NCI-H2081 (cell line): ENCODE measurements around the gene SMIM7.
"Not testable (repeated sequence)": the region's sequence is repeated elsewhere in the genome, so short reads cannot be mapped to it uniquely, and the experiment has no call there.

Experiments
- DNase-seq, 2 experiments: peaks; one replicate each; lab custom pipeline; 2025; lab: John Stamatoyannopoulos, UW

Gene SMIM7

DNA sequence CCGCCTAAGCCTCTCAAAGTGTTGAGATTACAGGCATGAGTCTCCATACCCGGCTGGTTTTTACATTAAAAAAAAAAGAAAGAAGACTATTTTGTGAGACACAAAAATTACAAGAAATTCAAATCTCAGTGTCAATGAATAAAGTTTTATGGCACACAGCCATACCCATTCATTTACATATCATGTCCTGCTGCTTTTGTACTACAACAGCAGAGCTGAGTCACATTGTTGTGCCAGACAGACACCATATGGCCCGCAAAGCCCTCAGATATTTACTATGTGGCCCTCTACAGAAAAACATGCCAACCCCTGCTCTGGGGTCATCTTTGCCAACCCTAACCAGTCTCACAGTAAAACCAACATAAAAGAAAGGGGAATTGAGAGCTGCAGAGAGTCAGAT, 5.3 kb downstream of the SMIM7 start:
- DNase-seq = no peak

DNA sequence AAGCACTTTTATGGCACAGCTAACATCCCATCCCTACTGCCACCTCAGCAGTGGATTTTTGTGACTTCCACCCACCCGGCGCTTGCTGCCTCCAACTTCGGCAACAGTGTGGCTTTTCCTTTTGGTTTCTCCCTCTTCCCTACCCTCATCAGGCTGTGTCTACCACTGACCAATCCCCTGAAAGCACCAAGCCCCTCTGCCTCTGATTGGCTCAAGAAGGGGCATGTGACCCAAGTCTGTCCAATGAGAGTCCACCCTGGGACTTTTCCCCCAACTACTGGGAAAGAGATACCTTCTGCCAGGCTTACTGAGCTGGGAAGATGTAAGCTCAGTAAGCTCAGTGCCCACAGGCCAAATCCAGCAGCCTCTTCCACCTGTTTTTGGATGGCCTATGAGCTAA, 5.8 kb downstream of the SMIM7 start:
- DNase-seq = no peak

DNA sequence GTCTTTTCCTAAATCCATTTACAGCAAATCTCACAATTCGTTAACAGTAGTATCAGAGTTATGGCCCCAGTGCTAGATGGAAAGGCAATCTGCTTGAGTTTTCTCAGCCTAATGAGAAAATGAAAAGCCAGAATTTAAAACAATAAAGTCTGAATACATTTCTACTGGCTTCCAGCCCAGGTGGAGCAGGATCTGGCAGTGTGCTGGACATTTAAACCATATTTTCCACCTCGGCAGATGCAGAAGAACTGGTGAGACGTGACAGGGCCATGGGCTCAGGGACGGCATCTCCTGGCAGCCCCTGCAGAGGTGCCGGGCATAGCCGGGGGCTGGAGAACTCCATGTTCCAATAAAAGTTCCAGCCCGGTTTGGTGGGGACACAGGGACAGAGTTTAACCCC, 7.1 kb downstream of the SMIM7 start:
- no peak for DNase-seq

DNA sequence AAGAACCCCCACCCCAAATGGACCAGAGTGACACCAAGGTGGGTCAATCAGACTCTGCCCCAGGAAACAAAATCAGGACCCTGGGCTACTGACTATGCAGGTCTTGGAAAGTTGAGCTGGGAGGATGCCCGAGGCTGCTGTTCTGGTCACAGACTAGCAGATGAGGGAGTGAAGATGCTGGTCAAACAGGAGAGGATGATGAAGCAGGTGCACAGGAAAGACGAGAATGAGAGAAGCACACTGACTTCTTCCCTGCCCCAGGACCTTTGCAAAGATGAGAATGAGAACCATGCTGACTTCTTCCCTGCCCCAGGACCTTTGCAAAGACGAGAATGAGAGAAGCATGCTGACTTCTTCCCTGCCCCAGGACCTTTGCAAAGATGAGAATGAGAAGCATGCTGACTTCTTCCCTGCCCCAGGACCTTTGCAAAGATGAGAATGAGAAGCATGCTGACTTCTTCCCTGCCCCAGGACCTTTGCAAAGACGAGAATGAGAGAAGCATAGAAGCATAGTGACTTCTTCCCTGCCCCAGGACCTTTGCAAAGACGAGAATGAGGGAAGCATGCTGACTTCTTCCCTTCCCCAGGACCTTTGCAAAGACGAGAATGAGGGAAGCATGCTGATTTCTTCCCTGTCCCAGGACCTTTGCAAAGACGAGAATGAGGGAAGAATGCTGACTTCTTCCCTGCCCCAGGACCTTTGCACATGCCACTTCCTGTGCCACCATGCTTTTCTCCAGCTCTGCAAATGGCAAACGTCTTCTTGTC, 8.3 kb downstream of the SMIM7 start:
- not testable (repeated sequence) for DNase-seq

DNA sequence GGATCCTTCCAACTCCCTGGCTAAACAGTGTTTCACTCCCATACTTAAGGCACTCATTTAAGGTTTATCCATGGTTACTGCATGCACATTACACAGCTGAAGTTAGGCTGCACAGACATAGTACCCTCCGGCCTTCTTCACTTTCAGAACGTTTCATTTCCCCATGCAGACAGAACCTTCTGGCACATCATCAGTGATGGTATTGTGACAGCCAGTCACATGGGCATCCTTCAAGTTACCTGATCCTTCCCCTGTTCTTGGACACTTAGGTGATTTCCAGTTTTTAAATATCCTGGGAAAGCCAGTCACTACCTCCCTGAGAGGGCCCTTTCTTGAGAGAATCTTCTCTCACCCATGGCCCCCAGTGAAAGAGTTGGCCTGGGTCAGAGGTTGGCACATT, 9.1 kb downstream of the SMIM7 start:
- DNase-seq = no peak

DNA sequence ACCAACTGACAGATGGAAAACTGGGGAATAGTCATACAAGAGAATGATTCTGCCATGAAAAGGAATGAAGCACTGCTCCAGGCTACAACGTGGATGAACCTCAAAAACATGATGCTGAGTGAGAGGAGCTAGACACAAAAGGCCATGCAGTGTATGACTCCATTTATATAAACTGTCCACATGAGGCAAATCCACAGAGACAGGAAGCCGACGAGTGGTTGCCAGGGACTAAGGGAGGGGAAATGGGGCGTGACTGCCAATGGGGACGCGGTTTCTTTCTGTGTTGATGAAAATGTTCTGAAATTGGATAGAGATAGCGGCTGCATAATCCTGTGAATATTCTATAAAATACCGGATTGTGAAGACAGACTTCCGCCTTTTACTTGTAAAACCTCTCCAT, 10.2 kb downstream of the SMIM7 start:
- DNase-seq = peak; percentile 15 to 60

DNA sequence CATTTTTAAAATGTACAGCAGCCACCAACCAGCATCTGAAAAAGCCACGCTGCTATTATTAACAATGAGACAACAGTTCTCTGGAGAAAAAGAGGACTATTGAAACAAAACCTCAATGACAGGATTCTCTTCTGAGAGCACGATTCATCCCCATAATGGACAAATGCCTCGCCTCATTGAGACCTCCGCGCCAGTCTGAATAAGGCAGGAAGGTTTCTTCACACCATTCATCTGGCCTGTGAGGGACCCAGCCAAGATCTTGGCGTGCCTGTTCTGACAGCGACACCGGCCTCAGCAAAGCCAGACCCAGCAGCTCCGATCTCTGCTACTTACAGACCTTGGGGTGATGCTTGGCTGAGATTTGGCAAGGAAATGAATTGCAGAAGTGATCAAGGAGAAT, 14.8 kb downstream of the SMIM7 start:
- DNase-seq = no peak

DNA sequence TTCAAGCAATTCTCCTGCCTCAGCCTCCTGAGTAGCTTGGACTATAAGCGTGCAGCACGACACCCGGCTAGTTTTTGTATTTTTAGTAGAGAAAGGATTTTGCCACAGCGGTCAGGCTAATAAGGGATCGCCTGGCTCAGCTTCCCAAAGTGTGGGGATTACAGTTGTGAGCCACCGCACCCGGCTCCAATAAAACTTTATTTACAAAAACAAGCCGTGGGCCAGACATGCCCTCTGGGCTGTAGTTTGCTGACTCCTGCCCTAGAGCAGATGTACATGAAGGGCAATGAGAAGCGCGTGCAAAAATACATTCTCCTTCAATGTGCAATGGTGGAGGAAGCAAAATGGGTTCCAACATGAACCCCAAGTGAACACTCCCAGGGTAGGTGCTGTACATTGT, 18.2 kb downstream of the SMIM7 start:
- DNase-seq = no peak

DNA sequence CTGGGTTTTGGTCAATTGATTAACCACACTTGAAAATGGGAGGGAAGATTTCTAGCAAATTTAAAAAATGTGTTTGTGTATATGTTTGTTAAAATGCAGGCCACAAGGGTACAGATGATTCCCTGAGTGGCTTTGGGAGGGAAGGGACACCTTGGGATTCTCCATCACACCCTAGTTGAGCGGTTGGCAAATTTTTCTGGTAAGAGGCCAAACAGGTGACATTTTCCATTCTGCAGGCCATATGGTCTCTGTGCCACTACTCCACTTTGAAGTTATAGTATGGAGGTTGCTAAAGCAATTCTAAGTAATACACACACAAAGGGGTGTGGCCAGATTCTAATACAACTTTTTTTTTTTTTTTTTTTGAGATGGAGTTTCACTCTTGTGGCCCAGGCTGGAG, 19.0 kb downstream of the SMIM7 start:
- no peak for DNase-seq

DNA sequence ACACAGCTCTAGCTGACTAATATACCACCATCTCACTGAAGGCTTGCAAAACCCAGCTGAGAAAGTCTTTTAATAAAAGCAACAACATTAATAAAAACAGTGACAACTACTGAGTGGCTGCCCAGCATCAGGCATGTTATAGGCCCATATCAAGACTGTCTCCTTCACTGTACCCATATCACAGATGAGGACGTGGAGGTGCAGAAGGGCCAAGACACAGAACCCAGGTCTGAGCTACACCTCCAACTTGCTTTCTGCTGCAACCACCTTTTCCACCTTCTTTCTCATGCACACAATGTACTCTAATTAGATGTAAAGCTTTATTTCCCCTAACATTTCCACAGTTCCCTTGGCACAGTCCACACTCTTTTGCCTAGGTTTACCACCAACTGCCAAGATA, 21.3 kb downstream of the SMIM7 start:
- no peak for DNase-seq

DNA sequence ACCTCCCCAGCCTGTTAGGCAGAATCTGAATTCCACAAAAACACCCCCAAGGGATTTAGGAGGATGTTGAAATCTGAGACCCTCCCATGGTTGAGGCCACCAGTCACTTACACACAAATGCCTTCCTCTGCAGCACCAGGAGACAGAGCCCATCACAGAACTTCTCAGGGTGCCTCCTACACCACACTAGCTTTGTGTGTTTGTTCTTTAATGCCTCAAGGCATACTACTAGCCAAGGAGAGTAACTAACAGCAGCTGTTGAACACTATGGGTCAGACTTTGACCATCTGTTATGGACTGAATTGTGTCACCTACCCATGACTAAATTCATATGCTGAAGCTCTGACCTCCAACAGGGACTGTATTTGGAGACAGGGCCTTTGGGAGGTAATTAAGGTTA, 22.4 kb downstream of the SMIM7 start:
- no peak for DNase-seq

DNA sequence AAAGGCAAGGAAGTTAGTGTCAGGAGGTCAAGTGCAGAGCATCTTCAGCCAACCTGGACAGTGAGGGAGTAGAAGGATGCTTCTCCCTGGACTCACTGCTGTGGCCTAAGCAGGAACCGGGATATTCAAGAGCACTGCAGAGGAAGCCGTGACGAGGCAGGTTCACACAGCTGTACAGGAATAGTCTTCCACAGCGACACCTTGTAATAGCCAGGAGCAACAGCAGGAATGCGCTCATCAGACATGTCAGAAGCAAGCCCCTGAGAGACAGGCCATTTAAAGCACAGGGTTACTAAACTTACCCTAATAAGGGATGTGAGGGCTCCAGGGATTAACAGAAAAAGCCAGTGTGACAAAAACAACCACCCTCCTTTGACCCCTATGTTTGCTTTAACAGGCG, 28.5 kb downstream of the SMIM7 start:
- DNase-seq = no peak

DNA sequence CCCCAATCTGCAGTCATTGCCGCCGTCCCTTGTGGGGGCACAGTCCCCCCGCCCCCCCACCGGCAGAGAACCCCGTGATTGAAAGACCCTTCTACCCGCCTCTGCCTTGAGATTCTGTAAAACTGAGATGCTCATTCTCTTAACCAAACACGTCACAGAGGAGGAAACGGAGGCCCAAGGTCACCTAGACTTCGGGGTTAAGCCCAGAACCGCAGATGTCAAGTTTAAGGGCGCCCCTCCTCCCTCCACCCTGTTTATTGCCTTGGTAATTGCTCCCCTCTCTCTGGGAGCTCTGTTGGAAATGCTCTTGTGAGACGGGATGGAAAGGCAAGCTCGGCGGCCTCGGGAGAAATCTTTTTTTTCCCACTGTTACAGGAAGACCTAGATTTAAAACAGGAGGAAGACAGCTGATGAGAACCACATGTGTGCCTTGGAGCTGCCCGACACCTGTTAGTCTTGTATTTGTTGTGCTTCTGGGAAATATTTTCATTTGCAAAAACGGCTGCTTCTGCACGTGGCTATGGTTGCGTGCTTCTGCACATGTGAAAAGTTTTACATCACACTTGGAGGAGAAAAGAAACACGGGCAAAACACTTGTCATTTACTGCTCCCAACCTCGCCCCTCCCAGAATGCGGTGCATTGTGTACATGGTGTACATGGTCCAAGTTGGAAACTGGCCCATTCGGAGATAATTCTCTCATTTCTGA, 30.8 kb downstream of the SMIM7 start:
- DNase-seq = peak; percentile 29 to 44

DNA sequence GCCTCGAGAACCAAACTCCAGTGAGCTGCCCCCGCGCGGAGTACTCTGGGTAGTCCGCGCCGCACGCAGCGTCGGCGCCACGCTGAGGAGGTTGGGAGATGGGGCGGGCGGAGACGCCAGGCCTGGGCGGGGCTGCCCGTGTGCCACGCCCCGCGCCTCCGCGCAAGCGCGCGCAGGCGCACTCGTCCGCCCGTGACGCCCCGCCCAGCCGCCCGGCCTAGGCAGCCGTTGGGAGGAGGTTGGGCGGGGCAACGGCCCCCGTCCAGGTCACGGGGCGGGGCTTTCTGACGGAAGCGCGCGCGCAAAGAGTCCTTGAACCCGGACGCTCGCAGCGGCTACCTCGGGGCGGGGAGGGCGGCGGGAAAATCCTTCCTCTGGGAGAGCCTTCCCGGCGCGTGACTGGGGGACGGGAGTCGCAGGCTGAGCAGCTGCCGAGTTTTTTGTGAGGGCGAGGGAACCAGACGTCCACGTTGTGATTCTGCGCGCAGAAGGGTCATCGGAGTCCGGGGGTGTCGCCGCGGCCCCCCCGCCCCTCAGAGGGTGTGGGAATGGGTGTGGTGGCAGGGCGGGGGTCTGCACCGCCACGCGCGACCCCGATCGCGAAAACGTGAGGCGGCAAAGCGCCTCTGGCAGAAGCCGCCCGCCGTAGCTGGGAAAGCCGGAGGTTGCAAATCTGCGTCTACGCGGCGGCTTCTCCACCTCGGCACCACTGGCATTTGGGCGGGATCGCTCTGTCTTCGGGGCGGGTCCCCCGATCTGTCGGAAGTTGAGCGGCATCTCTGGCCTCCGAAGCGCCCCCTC, 31.6 kb downstream of the SMIM7 start, which contains the start of gene MED26:
Gene MED26 (minus strand): TSS at position 22 of the 801 bp plus-strand sequence. CDS start 261 bp downstream, outside the sequence.
- peak; percentile 94 to 97 for DNase-seq

DNA sequence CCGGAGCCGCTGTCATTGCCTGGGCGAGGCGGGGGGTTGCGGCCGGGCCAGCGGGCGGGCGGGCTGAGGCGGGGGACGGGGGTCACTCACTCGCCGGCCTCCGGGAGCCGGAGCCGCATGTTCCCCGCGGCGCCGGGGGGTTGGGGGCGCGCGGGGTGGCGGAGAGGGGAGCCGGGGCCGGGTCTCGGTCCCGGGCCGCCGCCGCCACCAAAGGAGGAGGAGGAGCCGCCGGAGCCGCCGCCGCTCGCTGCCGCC, 32.1 kb downstream of the SMIM7 start:
- no peak for DNase-seq

DNA sequence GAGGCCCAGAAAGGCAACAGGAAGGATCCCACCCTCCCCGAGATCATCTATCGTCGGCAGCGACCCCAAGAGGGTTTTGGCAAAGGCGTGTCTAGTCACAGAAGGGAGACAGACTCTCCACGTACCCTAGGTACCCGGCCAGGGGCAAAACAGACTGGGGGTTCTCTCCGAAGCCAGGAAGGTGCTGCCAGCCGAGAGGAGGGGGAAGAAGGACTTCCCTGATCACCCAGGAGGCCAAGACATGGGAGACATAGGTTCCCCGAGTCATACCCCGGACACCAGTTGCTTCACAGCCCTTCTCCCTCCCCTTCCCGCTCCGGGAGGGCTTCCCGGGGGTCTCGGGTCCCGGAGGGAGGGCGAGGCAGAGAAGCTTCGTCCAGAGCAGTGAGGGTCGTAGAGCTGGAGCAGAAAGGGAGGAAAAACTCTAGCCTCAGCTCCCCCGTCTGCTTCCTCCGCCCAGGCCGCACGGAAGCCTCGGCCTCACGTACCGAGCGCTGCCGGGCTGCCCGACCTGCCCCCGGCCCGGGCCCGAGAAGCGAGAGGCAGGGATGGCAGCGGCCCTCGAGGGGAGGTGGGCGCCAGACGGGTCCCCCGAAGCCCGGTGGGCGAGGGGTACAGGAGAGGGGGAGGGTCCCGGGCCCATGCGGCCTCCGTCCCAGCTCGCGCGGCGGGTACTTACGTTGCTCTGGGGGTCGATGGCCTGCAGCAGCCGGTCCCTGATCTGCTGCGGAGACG, 32.6 kb downstream of the SMIM7 start:
- DNase-seq = no peak

DNA sequence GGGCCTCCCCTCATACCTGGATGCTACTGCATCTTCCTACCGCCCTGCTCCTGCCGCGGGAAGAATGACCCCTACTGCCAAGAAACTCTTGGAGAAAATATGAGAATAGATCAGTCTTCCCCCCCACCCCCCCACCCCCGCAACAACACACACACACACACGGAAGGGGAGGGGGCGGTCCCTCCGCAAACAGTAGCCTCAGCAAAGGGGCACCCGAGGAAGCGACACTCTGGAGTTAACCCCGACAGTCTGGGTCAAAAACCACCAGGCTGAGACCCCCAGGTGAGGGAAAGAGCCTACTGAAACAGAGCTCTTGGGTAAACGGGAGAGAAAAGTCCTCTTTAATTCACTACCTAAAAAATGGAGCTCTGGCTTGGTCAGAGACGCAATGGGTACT, 33.1 kb downstream of the SMIM7 start:
- DNase-seq = no peak

DNA sequence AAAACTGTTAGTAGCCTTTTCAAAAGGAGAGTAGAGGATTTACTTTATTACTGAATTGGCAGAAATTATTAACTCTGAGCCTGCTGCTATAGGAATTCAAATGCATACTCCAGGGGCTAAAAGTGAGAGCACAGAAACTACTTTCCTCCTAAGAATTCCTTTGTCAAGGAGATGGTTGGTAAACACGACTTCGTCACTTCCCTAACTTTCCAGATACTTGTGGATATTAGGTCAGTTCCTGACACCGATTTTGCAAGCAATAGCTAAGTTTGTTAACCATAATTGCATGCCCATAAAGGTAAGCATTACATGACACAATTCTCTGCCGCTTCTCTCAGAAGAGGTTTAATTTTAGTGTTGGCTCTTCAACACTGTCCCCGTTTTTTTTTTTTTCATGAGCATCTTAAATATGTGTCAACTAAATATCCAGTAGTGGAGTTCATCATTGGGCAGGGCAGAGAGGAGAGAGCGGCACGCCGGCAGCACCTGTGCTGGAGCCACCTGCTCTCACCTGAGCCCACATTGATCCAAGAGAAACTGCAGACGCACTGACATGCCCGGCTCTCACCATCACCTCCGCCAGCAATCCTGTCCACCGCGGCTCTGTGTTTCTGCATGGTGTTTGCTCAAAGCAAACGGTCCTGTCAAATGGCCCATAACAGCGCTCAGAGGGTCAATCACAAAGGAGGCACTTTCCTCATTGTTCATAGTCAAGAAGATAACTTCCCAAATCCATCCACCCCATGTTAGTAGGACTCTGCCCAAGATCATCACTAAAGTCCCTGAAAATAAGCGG, 34.6 kb downstream of the SMIM7 start:
- no peak for DNase-seq

DNA sequence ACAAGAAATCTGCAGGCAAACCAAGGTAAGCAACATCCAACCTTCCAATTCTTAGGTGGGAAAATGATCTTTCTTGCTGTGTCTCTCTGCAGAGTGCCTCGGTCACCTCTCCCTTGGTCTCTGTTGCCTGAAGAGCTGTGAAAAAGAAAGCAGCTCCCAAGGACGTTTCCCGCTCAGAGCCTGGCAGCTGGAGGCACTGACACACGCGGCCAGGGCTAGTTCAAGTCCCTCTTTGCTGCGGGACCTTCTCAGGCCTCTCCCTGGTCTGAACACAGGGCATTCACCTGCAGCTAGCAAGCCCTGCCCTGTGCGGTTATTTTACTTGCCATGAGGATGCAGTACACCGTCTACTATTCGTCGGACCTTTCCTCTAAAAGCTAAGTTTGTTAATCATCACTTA, 35.7 kb downstream of the SMIM7 start:
- no peak for DNase-seq

DNA sequence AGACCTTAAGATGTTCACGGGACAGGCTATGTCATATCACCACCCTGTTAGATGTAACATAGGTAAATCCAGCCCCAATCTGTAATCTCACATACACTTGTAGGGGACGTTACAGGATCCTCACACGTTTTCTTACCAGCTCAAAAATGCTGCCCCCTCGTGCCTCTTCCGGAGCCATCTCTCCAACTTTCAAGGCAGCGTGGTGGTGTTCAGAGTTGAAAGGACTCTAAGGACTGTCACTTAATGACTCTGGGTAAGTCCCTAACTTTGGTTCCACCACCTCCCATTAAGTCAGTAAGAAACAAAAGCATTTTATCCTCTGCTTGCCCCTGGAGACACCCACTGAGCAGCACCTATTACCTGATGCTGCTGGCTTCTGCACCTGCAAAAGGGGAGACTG, 36.4 kb downstream of the SMIM7 start:
- no peak for DNase-seq

DNA sequence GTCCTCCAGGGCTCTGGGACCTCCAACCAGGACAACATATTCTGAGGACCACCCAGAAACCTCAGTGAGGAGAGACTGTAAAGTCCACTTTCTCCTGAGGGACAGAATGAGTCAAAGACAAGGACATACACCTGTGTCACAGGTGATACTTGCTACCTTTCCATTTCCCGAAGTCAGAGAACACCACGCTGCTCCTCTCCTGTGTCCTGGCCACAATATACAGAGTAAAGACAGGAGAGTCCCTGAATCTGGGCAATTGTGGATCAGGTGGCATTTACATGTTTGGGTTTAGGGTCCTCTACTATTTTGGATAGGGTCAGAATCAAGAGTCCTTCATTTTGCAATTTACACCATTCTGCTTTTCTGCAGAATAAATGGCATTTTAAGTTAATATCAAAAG, 36.9 kb downstream of the SMIM7 start:
- DNase-seq = no peak
